Tibial artery (tissue), 4 donors: ENCODE data around the gene EDA.

Experiments used
- DNase-seq, 2 donors: peaks; one replicate each; pipeline ENCODE4 v3.0.0-alpha.2; 2019
- H3K27ac ChIP-seq, 2 donors: fragments of 200-600 bp; sonication (generic) in 1 of 2; 1 replicate in 1 of 2; 2 replicates in 1 of 2; pipeline ENCODE4 v1.5.1; 2018 to 2019; ENCODE audit warnings: mild to moderate bottlenecking in 1 of 2
- H3K27me3 ChIP-seq, 2 donors: fragments of 200-600 bp; sonication (generic) in 1 of 2; one replicate each; pipeline versions ENCODE4 v1.5.1 to v1.6.0; 2016 to 2019
- H3K36me3 ChIP-seq, 3 donors: fragments of 200-600 bp; sonication (generic) in 2 of 3; one replicate each; pipeline ENCODE4 v1.5.1; 2016 to 2019; ENCODE audit warnings: mild to moderate bottlenecking in 2 of 3
- H3K4me1 ChIP-seq, 4 donors: fragments of 200-600 bp; sonication (generic) in 2 of 4; 1 replicate in 3 of 4; 2 replicates in 1 of 4; pipeline ENCODE4 v1.5.1; 2016 to 2019
- H3K4me3 ChIP-seq, 2 donors: fragments of 200-600 bp; sonication (generic) in 1 of 2; 1 replicate in 1 of 2; 2 replicates in 1 of 2; pipeline ENCODE4 v1.5.1; 2018 to 2019; ENCODE audit warnings: mild to moderate bottlenecking in 2 of 2
- H3K9me3 ChIP-seq, 3 donors: fragments of 200-600 bp; sonication (generic) in 1 of 3; one replicate each; pipeline ENCODE4 v1.5.1; 2016 to 2019
- CTCF ChIP-seq, 2 experiments: fragments of 200-600 bp in 1 of 2; fragments of 450-650 bp in 1 of 2; IDR thresholded peaks; one replicate each; pipeline ENCODE4 v1.5.1; 2017 to 2019; ENCODE audit warnings: antibody characterized with exemption in 2 of 2, mild to moderate bottlenecking in 1 of 2, moderate library complexity in 1 of 2
- intact Hi-C: fragments of 100-400 bp; cut with DNase I; formaldehyde crosslinking; loops from one replicate; pipeline ENCODE4 v1.15.0; 2023; ENCODE audit warnings: low total_unique reads

EDA gene

DNA sequence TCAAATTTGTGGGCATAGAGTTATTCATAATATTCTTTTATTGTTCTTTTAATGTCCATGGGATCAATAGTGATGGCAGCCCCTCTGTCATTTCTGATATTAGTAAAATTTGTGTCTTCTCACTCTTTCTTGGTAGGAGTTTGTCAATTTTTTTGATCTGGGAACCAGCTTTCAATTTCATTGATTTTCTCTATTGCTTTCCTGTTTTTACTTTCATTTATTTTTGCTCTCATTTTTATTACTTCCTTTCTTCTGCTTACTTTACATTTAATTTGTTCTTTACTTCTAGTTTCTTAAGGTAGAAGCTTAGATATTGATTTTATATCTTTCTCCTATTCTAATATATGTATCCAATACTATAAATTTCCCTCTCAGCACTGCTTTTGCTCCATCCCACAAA lies 393.1 kb downstream of the EDA start:
- H3K27ac ChIP-seq: no peak overlapping the region
- no peaks in the 10 kb centered on the region for H3K4me1 ChIP-seq
- TF ChIP-seq CTCF (IDR thresholded peaks at IDR 0.05): no peak
- DNase-seq: no peak
- no peaks in the 10 kb centered on the region for H3K9me3 ChIP-seq
- no peaks in the 10 kb centered on the region for H3K36me3 ChIP-seq
- no peaks in the 10 kb centered on the region for H3K27me3 ChIP-seq
- no peak overlapping the region for H3K4me3 ChIP-seq
- intact Hi-C loops: no loop called here

DNA sequence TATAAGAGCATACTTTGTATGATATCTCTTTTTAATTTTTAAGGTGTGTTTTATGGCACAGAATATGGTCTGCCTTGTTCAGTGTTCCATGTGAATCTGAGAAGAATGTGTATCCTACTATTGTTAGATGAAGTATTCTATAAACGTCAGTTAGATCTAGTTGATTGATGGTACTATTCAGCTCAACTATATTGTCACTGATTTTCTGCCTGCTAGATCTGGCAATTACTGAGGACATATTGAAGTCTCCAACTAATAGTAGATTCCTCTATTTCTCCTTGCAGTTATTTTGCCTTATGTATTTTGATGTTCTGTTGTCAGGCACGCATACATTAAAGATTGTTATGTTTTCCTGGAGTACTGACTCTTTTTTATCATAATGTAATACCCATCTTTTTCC lies 394.1 kb downstream of the EDA start:
- Histone ChIP-seq H3K4me1 (no peaks in the 10 kb centered on the region), H3K4me3 (no peak overlapping the region), H3K27ac (no peak overlapping the region), H3K27me3 (no peaks in the 10 kb centered on the region), H3K36me3 (no peaks in the 10 kb centered on the region), H3K9me3 (no peaks in the 10 kb centered on the region)
- no peak for DNase-seq
- TF ChIP-seq CTCF (IDR thresholded peaks at IDR 0.05): no peak
- intact Hi-C loops: no loop called here

GRCh38 chrX:70012756-70013155 lies 396.8 kb downstream of the EDA start:
- H3K27me3 ChIP-seq: no peaks in the 10 kb centered on the region
- intact Hi-C loops: no loop called here
- TF ChIP-seq CTCF (IDR thresholded peaks at IDR 0.05): no peak

DNA sequence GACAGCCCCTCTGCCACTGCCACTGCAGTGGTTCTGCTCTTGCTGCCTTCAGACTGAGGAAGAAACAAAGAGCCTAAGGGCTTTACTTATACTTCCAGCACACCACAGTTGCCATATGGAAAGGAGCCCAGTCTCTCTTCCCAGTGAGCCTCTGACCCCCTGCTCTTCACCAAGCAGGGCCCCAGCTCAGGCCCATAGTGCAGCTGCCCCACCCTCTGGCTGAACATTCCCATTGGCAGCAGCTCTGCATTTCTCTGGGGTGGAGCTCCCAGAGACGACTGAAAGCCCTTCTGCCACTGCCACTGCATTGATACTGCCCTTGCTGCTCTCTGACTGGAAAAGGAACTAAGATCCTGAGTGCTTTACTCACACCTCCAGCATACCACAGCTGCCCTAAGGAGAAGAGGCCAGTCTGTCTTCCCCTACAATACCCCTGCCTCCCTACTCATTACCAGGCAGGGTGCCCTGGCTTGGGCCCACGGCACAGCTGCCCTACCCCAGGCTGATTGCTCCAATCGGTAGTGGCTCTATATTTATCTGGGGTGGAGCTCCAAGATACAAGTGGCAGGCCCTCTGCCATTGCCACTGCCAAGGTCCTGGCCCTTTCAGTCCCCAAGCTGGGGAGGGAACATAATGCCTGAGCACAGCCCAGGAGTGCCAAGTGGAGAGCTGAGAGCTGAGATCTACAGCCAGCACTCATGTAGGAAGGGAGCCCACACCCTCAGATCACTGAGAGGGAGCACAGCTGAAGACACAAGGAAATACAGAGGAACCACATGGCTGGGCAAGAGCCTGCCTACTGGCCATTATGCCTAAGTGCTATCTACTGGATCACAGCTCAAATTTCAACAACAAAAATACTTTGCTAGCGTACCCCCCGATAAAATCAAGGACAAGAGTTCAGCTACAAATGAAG lies 397.8 kb downstream of the EDA start:
- Histone ChIP-seq H3K27me3 (no peaks in the 10 kb centered on the region), H3K27ac (no peak overlapping the region), H3K9me3 (peaks cover 0 to 4% (median 0%) of the 10 kb centered on the region in 3 donors), H3K4me1 (no peaks in the 10 kb centered on the region), H3K36me3 (no peaks in the 10 kb centered on the region), H3K4me3 (no peak overlapping the region)
- TF ChIP-seq CTCF (IDR thresholded peaks at IDR 0.05): no peak
- intact Hi-C loops: no loop called here
- no peak for DNase-seq

More at GRCh38 chrX:70012756-70013155, 396.8 kb downstream of the EDA start:
- no peak overlapping the region for H3K4me3 ChIP-seq
- no peaks in the 10 kb centered on the region for H3K36me3 ChIP-seq
- H3K27ac ChIP-seq: no peak overlapping the region
- H3K9me3 ChIP-seq: peaks cover 0 to 2% (median 0%) of the 10 kb centered on the region in 3 donors
- H3K4me1 ChIP-seq: no peaks in the 10 kb centered on the region
- no peak for DNase-seq

DNA sequence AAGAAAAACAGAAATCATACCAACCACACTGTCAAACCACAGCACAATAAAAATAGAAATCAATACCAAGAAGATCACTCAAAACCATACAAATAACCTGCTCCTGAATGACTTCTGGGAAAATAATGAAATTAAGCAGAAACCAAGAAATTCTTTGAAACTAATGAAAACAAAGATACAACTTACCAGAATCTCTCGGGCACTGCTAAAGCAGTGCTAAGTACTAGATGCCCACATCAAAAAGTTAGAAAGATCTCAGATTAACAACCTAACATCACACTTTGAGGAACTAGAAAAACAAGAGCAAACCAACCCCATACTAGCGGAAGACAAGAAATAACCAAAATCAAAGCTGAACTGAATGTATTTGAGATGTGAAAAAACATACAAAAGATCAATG lies 400.6 kb downstream of the EDA start:
- DNase-seq: no peak
- Histone ChIP-seq H3K4me3 (no peak overlapping the region), H3K9me3 (peaks cover 0 to 4% (median 0%) of the 10 kb centered on the region in 3 donors), H3K27me3 (no peaks in the 10 kb centered on the region), H3K27ac (no peak overlapping the region), H3K36me3 (no peaks in the 10 kb centered on the region), H3K4me1 (no peaks in the 10 kb centered on the region)
- intact Hi-C loops: no loop called here
- TF ChIP-seq CTCF (IDR thresholded peaks at IDR 0.05): no peak
